ENCODE measurements around the gene SSNA1. TPM values are rescaled to one million over a fixed set of nuclear protein-coding genes. Genes with fewer than 3 reads are reported as not detected.
A peak's percentile ranks its signal among the peaks of the same experiment; 100 is the strongest.

The SSNA1 gene
- total RNA-seq, 1 donor from 2014 or later: 143 TPM

GRCh38 chr9:137199411-137200121 lies 11.1 kb downstream of the SSNA1 start:
- DNase-seq (ENCODE audit: low read depth): no peak

GRCh38 chr9:137200311-137201204 lies 12.1 kb downstream of the SSNA1 start, which contains the start of gene TPRN:
Gene TPRN (minus strand): TSS chr9:137200741. CDS start chr9:137200711, 30 bp downstream.
- DNase-seq (ENCODE audit: low read depth): peak; percentile 100

- DNase-seq (ENCODE audit: low read depth): no peak
These were observed 12.9 kb downstream of the SSNA1 start for GRCh38 chr9:137201205-137201868.

- no peak for DNase-seq (ENCODE audit: low read depth)
These were observed 14.5 kb downstream of the SSNA1 start for GRCh38 chr9:137202966-137203365.

- DNase-seq (ENCODE audit: low read depth): no peak
These were observed 16.3 kb downstream of the SSNA1 start for GRCh38 chr9:137204731-137205125.

GRCh38 chr9:137205126-137206069 lies 16.9 kb downstream of the SSNA1 start, which contains the start of the genes NDOR1 and TMEM203:
Gene NDOR1 (plus strand): TSS chr9:137205700. CDS start chr9:137205778, 78 bp downstream.
Gene TMEM203 (minus strand): TSS chr9:137205648. CDS start chr9:137205414, 234 bp downstream.
- peak; percentile 86 for DNase-seq (ENCODE audit: low read depth)

GRCh38 chr9:137206602-137207001 lies 18.1 kb downstream of the SSNA1 start:
- DNase-seq (ENCODE audit: low read depth): no peak

- no peak for DNase-seq (ENCODE audit: low read depth)
These were observed 23.1 kb downstream of the SSNA1 start for GRCh38 chr9:137211532-137211931.

- DNase-seq (ENCODE audit: low read depth): no peak
These were observed 24.0 kb downstream of the SSNA1 start for GRCh38 chr9:137212520-137212919.

GRCh38 chr9:137213160-137214060 lies 24.9 kb downstream of the SSNA1 start:
- no peak for DNase-seq (ENCODE audit: low read depth)

- no peak for DNase-seq (ENCODE audit: low read depth)
These were observed 26.1 kb downstream of the SSNA1 start for GRCh38 chr9:137214620-137215019.

- no peak for DNase-seq (ENCODE audit: low read depth)
These were observed 26.9 kb downstream of the SSNA1 start for GRCh38 chr9:137215196-137215986.

- DNase-seq (ENCODE audit: low read depth): no peak
These were observed 27.9 kb downstream of the SSNA1 start for GRCh38 chr9:137216188-137216965.

- DNase-seq (ENCODE audit: low read depth): no peak
These were observed 29.1 kb downstream of the SSNA1 start for GRCh38 chr9:137217276-137218211.

GRCh38 chr9:137218212-137218753 lies 29.8 kb downstream of the SSNA1 start:
- DNase-seq (ENCODE audit: low read depth): no peak

- DNase-seq (ENCODE audit: low read depth): no peak
These were observed 30.3 kb downstream of the SSNA1 start for GRCh38 chr9:137218754-137219271.

All from myocyte (in vitro differentiated cells).